ENCODE results near the gene OSTN. TPM values are rescaled to one million over a fixed set of nuclear protein-coding genes. Genes with fewer than 3 reads are reported as not detected.

Gene OSTN
- total RNA-seq, 1 donor from 2014 or later = not detected

DNA sequence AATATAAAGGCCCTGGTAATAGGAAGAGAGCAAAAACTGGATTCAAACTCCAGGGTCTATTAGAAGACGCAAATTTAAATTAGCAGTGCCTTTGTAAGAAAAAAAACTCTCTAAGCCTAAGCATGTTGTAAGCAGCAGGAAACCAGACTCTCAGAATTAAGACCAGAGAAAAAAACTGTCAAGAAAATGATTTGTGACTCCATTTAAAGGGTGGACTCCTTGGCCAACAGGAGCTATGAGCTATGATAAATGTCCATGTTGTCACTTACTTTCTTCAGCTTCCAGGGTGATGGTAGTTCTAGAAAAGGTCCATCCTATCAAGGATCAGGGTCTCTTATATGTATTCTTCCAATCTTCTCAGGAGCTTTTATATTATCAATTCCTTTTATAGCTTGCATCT is 95.2 kb downstream of the OSTN start:
- H3K27me3 Mint-ChIP-seq (ENCODE audit: unreplicated experiment) = no peaks in the 10 kb centered on the region
- DNase-seq (ENCODE audit: low spot score) = no peak
- no peak overlapping the region for H3K4me3 Mint-ChIP-seq (ENCODE audit: unreplicated experiment)
- peaks cover 4% of the 10 kb centered on the region for H3K4me1 Mint-ChIP-seq (ENCODE audit: unreplicated experiment)
- no peaks in the 10 kb centered on the region for H3K36me3 Mint-ChIP-seq (ENCODE audit: low read depth, unreplicated experiment)
- H3K9me3 Mint-ChIP-seq (ENCODE audit: unreplicated experiment) = no peaks in the 10 kb centered on the region
- TF ChIP-seq, protein P1, sequence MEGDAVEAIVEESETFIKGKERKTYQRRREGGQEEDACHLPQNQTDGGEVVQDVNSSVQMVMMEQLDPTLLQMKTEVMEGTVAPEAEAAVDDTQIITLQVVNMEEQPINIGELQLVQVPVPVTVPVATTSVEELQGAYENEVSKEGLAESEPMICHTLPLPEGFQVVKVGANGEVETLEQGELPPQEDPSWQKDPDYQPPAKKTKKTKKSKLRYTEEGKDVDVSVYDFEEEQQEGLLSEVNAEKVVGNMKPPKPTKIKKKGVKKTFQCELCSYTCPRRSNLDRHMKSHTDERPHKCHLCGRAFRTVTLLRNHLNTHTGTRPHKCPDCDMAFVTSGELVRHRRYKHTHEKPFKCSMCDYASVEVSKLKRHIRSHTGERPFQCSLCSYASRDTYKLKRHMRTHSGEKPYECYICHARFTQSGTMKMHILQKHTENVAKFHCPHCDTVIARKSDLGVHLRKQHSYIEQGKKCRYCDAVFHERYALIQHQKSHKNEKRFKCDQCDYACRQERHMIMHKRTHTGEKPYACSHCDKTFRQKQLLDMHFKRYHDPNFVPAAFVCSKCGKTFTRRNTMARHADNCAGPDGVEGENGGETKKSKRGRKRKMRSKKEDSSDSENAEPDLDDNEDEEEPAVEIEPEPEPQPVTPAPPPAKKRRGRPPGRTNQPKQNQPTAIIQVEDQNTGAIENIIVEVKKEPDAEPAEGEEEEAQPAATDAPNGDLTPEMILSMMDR (IDR thresholded peaks at IDR 0.05; ENCODE audit: unreplicated experiment) = no peak
- no peak overlapping the region for H3K27ac Mint-ChIP-seq (ENCODE audit: unreplicated experiment)

DNA sequence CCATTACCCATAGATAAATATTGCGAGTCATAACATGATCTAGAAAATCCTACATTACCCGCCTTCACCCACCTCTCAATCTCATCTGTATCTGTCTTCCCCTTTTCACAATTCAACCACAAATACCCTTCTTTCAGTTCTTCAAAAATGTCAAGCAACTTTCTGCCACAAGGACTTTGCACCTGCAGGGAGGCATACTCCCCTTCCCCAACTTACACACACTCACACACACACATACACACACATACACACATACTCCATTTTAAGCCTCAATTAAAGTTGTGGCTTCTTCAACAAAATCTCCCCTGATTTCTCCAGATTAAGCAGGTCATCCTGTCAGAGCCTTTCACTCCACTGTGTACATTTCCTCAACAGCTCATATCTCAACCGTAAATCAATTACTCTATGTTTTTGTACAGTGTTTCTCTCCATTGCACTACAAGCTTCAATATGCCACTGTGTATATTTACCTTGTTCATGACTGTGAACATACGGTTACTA is 97.0 kb downstream of the OSTN start:
- no peak overlapping the region for H3K4me3 Mint-ChIP-seq (ENCODE audit: unreplicated experiment)
- H3K27ac Mint-ChIP-seq (ENCODE audit: unreplicated experiment) = no peak overlapping the region
- H3K4me1 Mint-ChIP-seq (ENCODE audit: unreplicated experiment) = no peaks in the 10 kb centered on the region
- TF ChIP-seq, protein P1 (IDR thresholded peaks at IDR 0.05; ENCODE audit: unreplicated experiment) = no peak
- DNase-seq (ENCODE audit: low spot score) = no peak
- no peaks in the 10 kb centered on the region for H3K36me3 Mint-ChIP-seq (ENCODE audit: low read depth, unreplicated experiment)
- no peaks in the 10 kb centered on the region for H3K9me3 Mint-ChIP-seq (ENCODE audit: unreplicated experiment)
- H3K27me3 Mint-ChIP-seq (ENCODE audit: unreplicated experiment) = no peaks in the 10 kb centered on the region

DNA sequence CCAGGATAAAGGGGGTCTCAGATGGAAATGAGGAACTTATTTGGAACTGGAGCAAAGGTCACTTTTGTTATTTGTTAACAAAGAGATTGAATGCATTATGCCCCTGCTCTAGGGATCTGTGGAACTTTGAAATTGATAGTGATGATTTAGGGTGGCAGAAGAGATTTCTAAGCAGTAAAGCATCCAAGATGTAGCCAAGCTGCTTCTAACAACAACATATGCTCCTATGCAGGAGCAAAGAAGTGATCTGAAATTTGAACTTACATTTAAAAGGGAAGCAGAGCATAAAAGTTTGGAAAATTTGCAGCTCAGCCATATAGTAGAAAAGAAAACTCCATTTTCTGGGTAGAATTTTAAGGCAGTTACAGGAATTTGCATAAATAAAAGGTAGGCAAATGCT is 99.8 kb downstream of the OSTN start:
- Mint-ChIP-seq H3K36me3 (ENCODE audit: low read depth, unreplicated experiment) (no peaks in the 10 kb centered on the region), H3K27ac (ENCODE audit: unreplicated experiment) (no peak overlapping the region), H3K4me3 (ENCODE audit: unreplicated experiment) (no peak overlapping the region), H3K27me3 (ENCODE audit: unreplicated experiment) (no peaks in the 10 kb centered on the region), H3K4me1 (ENCODE audit: unreplicated experiment) (peaks cover 5% of the 10 kb centered on the region), H3K9me3 (ENCODE audit: unreplicated experiment) (no peaks in the 10 kb centered on the region)
- DNase-seq (ENCODE audit: low spot score) = no peak
- TF ChIP-seq, protein P1 (IDR thresholded peaks at IDR 0.05; ENCODE audit: unreplicated experiment) = no peak

DNA sequence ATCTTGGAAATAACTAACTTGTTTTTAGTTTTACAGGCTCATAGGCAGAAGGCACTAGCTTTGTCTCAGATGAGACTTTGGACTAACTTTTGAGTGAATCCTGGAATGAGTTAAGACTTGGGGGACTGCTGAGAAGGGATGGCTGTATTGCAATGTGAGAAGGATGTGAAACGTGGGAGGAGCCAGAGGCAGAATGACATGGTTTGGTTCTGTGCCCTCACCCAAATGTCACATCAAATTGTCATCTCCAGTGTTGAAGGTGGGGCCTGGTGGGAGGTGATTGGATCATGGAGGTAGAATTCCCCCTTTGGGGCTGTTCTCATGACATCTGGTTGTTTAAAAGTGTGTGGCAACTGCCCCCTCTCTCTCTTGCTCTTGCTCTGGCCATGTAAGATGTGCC is 101.4 kb downstream of the OSTN start:
- Mint-ChIP-seq H3K4me1 (ENCODE audit: unreplicated experiment) (peaks cover 5% of the 10 kb centered on the region), H3K36me3 (ENCODE audit: low read depth, unreplicated experiment) (no peaks in the 10 kb centered on the region), H3K27ac (ENCODE audit: unreplicated experiment) (no peak overlapping the region), H3K27me3 (ENCODE audit: unreplicated experiment) (peaks cover 2% of the 10 kb centered on the region), H3K9me3 (ENCODE audit: unreplicated experiment) (no peaks in the 10 kb centered on the region), H3K4me3 (ENCODE audit: unreplicated experiment) (no peak overlapping the region)
- TF ChIP-seq, protein P1 (IDR thresholded peaks at IDR 0.05; ENCODE audit: unreplicated experiment) = no peak
- DNase-seq (ENCODE audit: low spot score) = no peak

DNA sequence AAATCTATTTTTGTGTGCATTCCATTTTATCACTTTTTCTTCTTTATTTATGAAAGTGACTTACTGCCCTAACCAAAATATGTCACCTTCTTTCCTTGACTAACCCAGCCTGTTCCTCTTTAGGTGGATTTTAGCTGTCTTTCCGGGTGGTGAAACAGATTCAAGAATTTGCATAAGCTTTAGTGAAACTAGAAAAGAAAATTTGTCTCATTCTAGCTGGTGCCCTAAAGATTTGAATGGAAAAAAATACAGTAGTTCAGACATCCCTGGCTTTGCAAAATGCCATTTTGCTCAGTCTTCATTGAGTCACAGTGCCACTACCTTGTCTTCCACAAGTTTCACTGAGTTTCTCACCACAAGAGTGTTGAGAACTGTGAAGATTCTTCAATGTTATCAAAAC is 102.0 kb downstream of the OSTN start:
- DNase-seq (ENCODE audit: low spot score) = no peak
- Mint-ChIP-seq H3K4me3 (ENCODE audit: unreplicated experiment) (no peak overlapping the region), H3K9me3 (ENCODE audit: unreplicated experiment) (no peaks in the 10 kb centered on the region), H3K4me1 (ENCODE audit: unreplicated experiment) (peaks cover 5% of the 10 kb centered on the region), H3K27me3 (ENCODE audit: unreplicated experiment) (peaks cover 2% of the 10 kb centered on the region), H3K36me3 (ENCODE audit: low read depth, unreplicated experiment) (no peaks in the 10 kb centered on the region), H3K27ac (ENCODE audit: unreplicated experiment) (no peak overlapping the region)
- TF ChIP-seq, protein P1 (IDR thresholded peaks at IDR 0.05; ENCODE audit: unreplicated experiment) = no peak

All from endothelial cell (in vitro differentiated cells).